Mucosa of descending colon (tissue), 3 donors: ENCODE measurements around the gene ARHGAP12. TPM values are rescaled to one million over a fixed set of nuclear protein-coding genes. Genes with fewer than 3 reads are reported as not detected.
A peak's percentile ranks its signal among the peaks of the same experiment; 100 is the strongest.

Experiments
- ATAC-seq: fragments of 200-7000 bp; cut with Tn5 transposase; one replicate; pipeline ENCODE4 v1.9.1; 2020; ENCODE audit warnings: mild to moderate bottlenecking, moderate library complexity
- DNase-seq, 3 donors: peaks; one replicate each; pipeline ENCODE4 v3.0.0-alpha.2; 2020
- H3K36me3 ChIP-seq: fragments of 200-600 bp; one replicate; pipeline ENCODE4 v1.8.0; 2021; ENCODE audit warnings: low read depth, mild to moderate bottlenecking
- H3K4me1 ChIP-seq: fragments of 200-600 bp; one replicate; pipeline ENCODE4 v1.8.0; 2021; ENCODE audit warnings: low read depth, mild to moderate bottlenecking
- H3K4me3 ChIP-seq: fragments of 200-600 bp; one replicate; pipeline ENCODE4 v1.8.0; 2021; ENCODE audit warnings: mild to moderate bottlenecking
- H3K9me3 ChIP-seq: fragments of 200-600 bp; one replicate; pipeline ENCODE4 v1.8.0; 2021; ENCODE audit warnings: mild to moderate bottlenecking
- CTCF ChIP-seq: fragments of 200-600 bp; IDR thresholded peaks from one replicate; pipeline ENCODE4 v1.8.0; 2022; ENCODE audit warnings: antibody characterized with exemption, mild to moderate bottlenecking
- intact Hi-C, 2 donors: fragments of 100-400 bp; cut with DNase I in 1 of 2; cut with micrococcal nuclease in 1 of 2; formaldehyde crosslinking; loops; one replicate each; pipeline versions ENCODE4 v1.11.0 to v1.11.1; 2022; cut with DNase I, micrococcal nuclease
- total RNA-seq, 3 donors: library from RNA; stranded (reverse); fragmentation: NEBNext Ultra II Directional in 2 of 3; extraction: Animal tissue kit (Norgen Biotek cat#: 25700) in 2 of 3; gene quantifications; one replicate each; pipeline versions ENCODE4 v1.2.1 to v1.2.4, GENCODE V29; 2021 to 2023
- donor health status: DM: no; HTN: no; CAD: no; lungs with moderate emphysema.
- donor health status: DM: no; HTN: no; CAD: no.
- donor health status: DM: no; HTN: yes; CAD: no.

Gene ARHGAP12
- total RNA-seq, 3 donors from 2014 or later, result 37.2 to 44.4 (median 44.3) TPM

GRCh38 chr10:31875608-31876007 lies 53.0 kb downstream of the ARHGAP12 start:
- intact Hi-C loops, result no loop called here
- ATAC-seq (no peak), DNase-seq (no peak)
- H3K4me1 ChIP-seq, result peaks cover 27% of the 10 kb centered on the region
- no peaks in the 10 kb centered on the region for H3K36me3 ChIP-seq
- no peaks in the 10 kb centered on the region for H3K9me3 ChIP-seq
- H3K4me3 ChIP-seq, result no peak overlapping the region
- TF ChIP-seq CTCF, result no peak

- DNase-seq (no peak), ATAC-seq (no peak)
- H3K36me3 ChIP-seq, result no peaks in the 10 kb centered on the region
- H3K9me3 ChIP-seq, result no peaks in the 10 kb centered on the region
- intact Hi-C loops, result no loop called here
- no peak overlapping the region for H3K4me3 ChIP-seq
- no peak for TF ChIP-seq CTCF
- H3K4me1 ChIP-seq, result peaks cover 27% of the 10 kb centered on the region
These were observed 54.9 kb downstream of the ARHGAP12 start for GRCh38 chr10:31873724-31874123.

GRCh38 chr10:31871266-31872065 lies 57.2 kb downstream of the ARHGAP12 start:
- Histone ChIP-seq H3K36me3 (no peaks in the 10 kb centered on the region), H3K4me3 (no peak overlapping the region), H3K4me1 (peaks cover 23% of the 10 kb centered on the region), H3K9me3 (no peaks in the 10 kb centered on the region)
- intact Hi-C loops, result no loop called here
- ATAC-seq (peak; percentile 92), DNase-seq (peak in 1 of 3 donors; percentile 32)
- TF ChIP-seq CTCF, result no peak

- Histone ChIP-seq H3K9me3 (no peaks in the 10 kb centered on the region), H3K4me1 (peaks cover 35% of the 10 kb centered on the region), H3K4me3 (no peak overlapping the region), H3K36me3 (no peaks in the 10 kb centered on the region)
- ATAC-seq, result no peak
- intact Hi-C loops, result no loop called here
- DNase-seq, result no peak
- TF ChIP-seq CTCF, result no peak
These were observed 61.0 kb downstream of the ARHGAP12 start for GRCh38 chr10:31867646-31868045.

- ATAC-seq (peak; percentile 78), DNase-seq (peak in 1 of 3 donors; percentile 39)
- Histone ChIP-seq H3K4me1 (peaks cover 23% of the 10 kb centered on the region), H3K9me3 (no peaks in the 10 kb centered on the region), H3K36me3 (no peaks in the 10 kb centered on the region), H3K4me3 (no peak overlapping the region)
- TF ChIP-seq CTCF, result no peak
- intact Hi-C loops, result no loop called here
These were observed 62.4 kb downstream of the ARHGAP12 start for GRCh38 chr10:31866118-31866670.
